GM21786 (cell line): ENCODE results near the gene TMEM115.

ENCODE experiments used
- ATAC-seq: cut with Tn5 transposase; IDR thresholded peaks from one replicate; pipeline ENCODE4 v1.9.1; 2021; ENCODE audit not compliant: unreplicated experiment

The TMEM115 gene

DNA sequence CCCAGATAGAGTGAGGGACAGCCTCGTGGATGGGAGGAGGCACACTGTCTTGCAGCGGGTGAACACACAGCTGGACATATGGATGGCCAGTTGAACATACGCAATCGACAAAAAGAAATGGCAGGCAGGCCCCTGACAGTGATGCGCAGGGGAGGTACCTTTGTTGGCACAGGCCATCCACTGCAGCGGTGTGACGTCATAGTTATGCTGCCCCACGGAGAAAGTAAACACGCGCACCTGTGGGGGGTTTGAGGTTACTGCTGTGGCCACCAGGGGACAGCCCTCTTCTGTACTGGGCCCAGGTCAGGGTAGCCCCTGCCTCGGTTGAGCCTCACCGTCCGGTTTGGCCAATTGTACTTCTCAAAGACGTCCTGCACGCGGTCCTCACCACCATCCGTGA is 19.4 kb upstream of the TMEM115 start:
- no peak for ATAC-seq

DNA sequence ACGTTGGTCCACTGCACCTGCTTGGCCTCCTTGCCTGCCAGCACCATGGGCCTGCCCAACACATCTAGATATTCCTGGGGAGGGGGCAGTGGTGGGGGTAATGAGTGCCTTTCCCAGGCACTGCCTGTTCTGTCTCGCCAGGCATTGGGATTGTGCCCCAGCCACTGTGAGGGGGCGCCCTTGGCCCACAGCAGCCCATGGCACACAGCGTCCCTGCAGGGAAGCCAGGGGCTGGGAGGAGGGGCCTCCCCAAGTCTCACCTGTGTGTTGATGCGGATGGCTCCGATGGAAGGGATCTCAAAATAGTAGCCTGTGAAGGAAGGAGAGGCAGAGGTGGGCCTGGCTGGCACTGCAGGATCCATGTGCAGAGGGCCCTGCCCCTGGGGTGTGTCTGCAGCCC is 18.7 kb upstream of the TMEM115 start:
- no peak for ATAC-seq

DNA sequence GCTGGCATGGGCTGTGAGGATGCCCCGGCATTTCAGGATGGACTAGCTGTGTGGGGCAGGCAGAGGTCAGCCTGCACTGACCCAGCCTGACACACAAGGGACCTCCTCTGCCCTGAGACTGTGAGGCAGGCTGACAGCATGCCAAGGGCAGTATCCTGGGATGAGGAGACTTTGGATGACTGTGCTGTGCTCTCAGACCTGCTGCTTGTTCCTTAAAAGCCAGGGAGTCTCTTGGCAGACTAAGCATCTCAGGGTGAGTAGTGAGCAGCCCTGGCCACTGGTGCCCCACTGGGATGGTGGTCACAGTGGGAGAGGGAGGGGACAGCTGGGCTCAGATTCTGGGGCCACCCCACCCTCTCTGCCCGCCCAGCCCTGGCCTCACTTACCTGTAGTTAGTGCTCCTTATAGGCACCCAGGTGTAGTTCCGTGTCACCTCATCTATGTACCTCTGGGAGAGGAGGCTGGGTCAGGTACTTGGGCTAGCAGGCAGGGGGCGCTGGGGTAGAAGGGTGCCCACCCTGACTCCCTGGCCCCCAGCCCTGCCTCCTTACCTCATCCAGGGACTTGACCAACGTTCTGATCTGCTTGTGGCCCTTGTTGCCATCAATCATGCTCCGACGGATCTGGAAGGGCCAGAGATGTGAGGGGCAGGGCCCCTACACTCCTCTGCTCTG is 16.1 kb upstream of the TMEM115 start:
- ATAC-seq, result no peak

- no peak for ATAC-seq
Observed at GRCh38 chr3:50374363-50375257, 15.3 kb upstream of the TMEM115 start.

GRCh38 chr3:50373146-50374051 is 14.1 kb upstream of the TMEM115 start:
- no peak for ATAC-seq

DNA sequence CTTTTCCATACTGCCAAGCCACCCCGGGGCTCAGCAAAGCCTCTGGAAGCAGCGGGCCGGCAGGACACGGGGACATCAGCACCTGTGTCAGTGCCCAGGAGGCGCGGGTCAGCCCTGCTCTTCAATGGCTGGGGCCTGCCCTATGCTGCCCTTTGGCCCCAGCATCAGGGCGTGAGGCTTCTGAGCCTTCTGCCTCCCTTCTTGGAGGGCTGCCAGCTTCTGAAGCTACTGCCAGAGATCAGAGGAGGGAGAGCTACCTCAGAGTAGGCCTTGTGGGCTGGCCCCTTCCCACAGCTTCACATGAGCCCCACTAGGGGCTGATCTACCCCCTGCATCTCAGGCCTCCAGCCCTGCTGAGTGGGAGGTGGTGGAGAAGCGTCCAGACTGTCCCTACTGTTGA is 13.0 kb upstream of the TMEM115 start:
- ATAC-seq, result no peak

DNA sequence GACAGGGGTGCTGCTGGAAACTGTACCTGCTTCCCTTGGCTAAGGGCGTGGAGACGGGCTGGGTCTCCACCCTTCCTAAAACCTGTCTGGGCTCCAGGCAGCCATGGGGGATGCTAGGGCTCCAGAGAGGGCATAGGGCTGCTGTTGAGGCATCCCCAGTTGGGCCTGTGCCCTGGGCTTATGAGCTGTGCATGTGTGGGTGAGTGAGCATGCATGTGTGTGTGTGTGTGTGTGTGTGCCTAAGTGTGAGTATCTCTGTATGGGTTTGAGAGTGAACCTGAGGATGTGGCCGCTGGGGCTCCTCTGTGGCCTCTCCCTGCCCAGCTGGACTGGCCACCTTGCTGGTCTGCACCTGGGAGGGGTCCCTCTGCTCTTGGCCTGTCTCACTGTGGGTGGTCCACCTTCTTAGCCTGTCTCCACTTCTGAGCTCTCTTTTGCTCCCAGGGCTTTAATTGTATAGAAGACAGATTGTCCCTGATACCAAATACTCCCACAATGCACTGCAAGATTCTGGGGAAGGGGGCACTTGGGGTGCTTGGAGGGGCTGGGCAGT is 11.9 kb upstream of the TMEM115 start:
- no peak for ATAC-seq

DNA sequence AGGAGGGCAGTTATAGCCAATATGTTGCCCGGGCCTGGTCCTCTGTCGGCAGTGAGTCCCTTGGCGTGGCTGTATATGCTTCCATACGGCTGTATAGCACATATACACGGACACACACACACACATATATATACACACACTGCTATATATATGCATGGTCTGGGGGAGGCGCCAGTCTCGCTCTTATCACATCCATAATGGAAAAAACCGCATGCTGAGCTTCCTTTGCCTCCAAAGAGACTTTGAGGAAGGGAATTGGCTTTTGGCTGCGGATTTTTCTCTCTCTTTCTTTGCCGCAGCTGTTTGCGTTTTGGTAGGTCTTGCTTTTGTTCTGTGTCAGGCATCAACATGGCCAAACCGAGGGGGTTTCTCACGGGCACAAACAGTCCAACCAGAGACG is 11.3 kb upstream of the TMEM115 start:
- no peak for ATAC-seq

DNA sequence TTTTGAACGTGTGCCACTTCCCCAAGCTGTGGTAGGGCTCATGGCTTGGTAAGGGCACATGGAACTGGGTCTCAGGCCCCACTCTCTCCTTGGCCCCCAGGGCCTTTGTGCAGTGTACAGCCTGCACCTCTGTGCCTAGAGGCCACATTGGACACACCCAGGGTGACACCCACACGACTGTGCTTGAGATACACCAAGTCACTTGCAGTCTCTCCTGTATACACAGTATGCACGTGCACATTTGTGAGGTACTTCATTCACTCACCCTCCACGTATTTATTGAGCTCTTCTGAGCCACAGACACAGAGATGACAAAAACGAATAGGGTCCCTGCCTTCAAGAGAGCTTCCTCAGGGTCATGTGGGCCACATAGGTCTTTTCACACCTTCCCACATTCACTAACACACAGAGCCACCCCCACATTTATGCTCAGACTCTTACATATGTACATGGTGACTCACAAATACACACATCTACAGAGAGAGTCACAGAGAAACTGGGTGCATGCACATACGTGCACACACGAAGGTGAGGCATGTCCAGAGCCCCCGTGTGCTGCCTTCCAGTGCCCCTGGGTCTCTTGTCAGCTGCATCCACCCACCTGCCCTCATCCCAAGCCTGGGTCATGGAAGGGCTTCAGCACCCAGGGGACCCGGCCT is 9.8 kb upstream of the TMEM115 start:
- ATAC-seq, result no peak

DNA sequence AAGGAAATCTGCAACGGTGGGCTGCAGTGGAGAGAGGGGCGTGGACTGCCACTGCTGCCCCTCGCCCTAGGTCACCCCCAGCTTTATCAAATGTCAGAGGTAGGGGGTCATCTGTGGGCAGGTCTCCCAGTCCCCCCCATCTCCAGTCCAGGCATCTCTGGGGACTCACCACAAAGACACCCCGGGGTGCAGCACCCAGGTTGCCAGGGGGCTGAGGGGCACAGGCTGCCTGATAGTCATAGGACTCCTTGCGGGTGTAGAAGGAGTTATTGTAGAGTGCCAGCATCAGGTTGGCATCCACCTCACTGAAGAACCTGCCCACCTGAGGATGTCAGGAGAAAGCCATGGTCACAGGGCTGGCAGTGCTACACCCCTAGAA is 6.5 kb upstream of the TMEM115 start:
- no peak for ATAC-seq

DNA sequence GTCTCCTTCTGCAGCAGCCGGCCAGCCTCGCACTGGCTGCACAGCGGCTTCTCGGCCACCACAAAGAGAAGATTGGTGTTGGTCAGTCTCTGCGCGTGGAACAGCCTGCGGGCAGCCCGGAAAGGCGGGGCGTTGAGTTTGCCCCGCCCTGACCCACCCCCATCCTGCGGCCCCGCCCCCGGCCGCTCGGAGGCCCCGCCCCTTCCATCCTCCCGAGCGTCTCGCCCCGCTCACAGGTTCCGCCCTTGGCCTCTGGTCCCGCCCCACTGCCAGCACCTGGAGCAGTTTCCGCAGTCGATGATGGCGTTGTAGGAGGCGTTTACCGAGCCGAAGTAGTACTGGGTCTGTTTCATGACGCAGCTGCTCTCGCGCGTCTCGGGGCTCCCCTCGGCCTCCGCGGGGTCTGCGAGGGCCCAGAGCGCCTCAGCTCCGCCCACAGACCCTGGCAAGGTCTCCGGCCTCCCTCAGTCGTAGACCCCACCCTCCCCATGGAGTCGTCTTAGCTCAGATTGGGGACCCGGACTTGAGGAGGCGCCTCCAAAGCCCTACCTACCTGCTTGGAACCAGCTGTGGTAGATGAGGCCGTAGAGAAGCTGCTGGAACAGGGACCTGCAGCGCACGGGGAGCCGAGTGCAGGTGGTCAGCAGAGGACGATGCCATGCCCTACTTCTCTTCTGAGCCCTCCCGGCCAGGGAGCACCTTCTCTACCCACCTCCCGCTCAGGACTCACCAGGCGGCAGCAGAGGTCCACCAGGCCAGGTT is 5.9 kb upstream of the TMEM115 start:
- peak; percentile 87 for ATAC-seq

DNA sequence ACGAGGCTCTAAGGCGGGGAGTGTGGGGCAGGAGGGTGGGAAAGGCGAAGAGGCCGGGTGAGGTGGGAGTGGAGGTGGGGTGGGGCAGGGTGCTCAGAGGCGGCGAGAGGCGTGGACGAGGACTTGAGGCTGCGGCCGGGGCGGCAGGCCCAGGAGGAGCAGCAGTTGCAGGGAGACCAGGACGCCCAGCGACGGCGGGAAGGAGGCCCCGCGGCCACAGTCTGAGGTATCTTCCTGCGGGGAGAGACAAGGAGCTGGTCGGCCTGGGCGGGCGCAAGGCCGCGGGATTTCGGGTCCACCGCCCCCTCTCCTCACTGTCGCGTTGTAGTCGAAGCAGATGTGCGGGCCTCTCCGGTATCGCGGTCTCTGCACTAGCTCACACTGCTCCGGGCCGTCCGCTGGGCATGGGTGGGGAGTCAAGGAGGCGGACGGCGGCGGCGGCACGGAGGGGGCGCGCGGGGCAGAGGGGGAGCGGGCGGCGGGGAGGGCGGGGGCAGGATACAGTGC is 5.3 kb upstream of the TMEM115 start:
- no peak for ATAC-seq

GRCh38 chr3:50359760-50360110 is 414 bp upstream of the TMEM115 start:
- no peak for ATAC-seq

GRCh38 chr3:50358355-50358910 is 888 bp downstream of the TMEM115 start:
- no peak for ATAC-seq

GRCh38 chr3:50357481-50357880 is 1.8 kb downstream of the TMEM115 start:
- no peak for ATAC-seq

- no peak for ATAC-seq
Observed at GRCh38 chr3:50356553-50356952, 2.8 kb downstream of the TMEM115 start.

DNA sequence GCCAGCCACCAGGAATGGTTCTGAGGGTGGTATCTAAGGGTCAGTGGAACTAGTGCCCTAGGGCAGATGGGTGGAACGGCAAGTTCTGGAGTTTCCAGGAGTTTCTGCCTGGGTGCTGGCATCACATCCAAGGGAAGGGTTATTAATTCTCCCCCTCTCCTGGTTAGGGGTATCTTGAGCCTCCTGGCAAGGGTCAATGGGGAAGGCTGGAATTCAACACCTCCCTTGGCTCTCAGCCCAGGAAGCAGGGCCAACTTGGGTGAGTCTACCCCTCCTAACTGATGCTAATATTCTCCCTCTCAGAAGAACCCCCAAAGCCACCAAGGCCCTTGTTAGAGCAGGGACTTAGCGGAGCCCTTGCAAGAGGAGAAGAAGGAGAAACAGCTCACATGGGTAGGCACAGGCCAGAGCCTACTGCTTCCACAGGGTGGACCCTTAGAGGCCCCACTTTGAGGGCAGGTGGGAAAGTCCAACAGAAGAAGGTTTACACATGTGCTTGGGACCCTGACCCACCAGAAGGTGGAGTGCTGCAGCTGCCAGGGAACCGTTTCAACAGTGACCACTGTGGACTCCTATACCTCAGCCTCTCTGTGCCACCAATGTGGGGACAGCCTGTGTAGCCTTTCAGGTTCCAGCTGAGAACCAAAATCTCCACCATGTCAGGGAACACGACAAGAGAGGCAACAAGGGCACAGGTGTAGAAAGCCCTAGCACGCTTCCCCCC is 3.3 kb downstream of the TMEM115 start:
- no peak for ATAC-seq

DNA sequence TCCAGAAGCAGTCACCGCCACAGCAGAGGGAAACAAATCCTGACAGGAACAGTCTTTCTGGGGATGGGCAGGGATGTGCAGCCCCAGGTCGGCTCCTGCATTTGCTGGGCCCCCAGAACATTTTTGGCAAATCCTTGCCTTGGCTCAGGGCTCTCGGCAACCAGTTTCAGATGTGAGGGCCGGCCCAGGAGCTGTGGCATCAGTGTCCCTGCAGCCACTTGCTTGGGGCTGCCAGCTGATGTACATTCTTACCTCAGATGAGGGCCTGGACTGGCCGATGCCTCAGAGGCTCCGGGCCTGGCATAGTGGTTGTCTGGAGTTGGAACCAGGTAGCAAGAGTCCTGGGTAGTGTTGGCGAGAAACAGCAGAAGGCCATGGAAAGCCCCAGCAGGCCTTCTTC is 4.5 kb downstream of the TMEM115 start:
- ATAC-seq, result no peak
